Mucosa of stomach (tissue), 1 donor: ENCODE results near the gene PLCXD3.
"Not testable (repeated sequence)": the region's sequence is repeated elsewhere in the genome, so short reads cannot be mapped to it uniquely, and the experiment has no call there.

ENCODE experiments used
- H3K27me3 ChIP-seq: one replicate; pipeline ENCODE4 v1.7.0; 2013; ENCODE audit warnings: mild to moderate bottlenecking, low read length; ENCODE audit not compliant: control insufficient read depth, insufficient read depth
- H3K36me3 ChIP-seq: one replicate; pipeline ENCODE4 v1.7.0; 2013; ENCODE audit warnings: low read length; ENCODE audit not compliant: control insufficient read depth, insufficient read depth
- H3K4me1 ChIP-seq: one replicate; pipeline ENCODE4 v1.7.0; 2013; ENCODE audit warnings: mild to moderate bottlenecking, low read length; ENCODE audit not compliant: control insufficient read depth, insufficient read depth
- H3K4me3 ChIP-seq: one replicate; pipeline ENCODE4 v1.7.0; 2013; ENCODE audit warnings: low read length
- H3K9ac ChIP-seq: one replicate; pipeline ENCODE4 v1.7.0; 2013; ENCODE audit warnings: mild to moderate bottlenecking, low read length, moderate library complexity
- H3K9me3 ChIP-seq: one replicate; pipeline ENCODE4 v1.7.0; 2013; ENCODE audit warnings: mild to moderate bottlenecking, low read length, moderate library complexity; ENCODE audit not compliant: control insufficient read depth
- donor health status: Pancreatic carcinoma.

PLCXD3 gene

GRCh38 chr5:41482173-41482572 lies 28.2 kb downstream of the PLCXD3 start:
- Histone ChIP-seq H3K36me3 (no peaks in the 10 kb centered on the region), H3K4me1 (no peaks in the 10 kb centered on the region)

GRCh38 chr5:41471571-41472208 lies 38.7 kb downstream of the PLCXD3 start:
- not testable (repeated sequence) for H3K9ac ChIP-seq, H3K4me3 ChIP-seq, H3K27me3 ChIP-seq, H3K9me3 ChIP-seq, H3K4me1 ChIP-seq, H3K36me3 ChIP-seq

More at GRCh38 chr5:41482173-41482572, 28.2 kb downstream of the PLCXD3 start:
- H3K9me3 ChIP-seq: no peaks in the 10 kb centered on the region
- no peak overlapping the region for H3K9ac ChIP-seq
- H3K4me3 ChIP-seq: no peak overlapping the region
- no peaks in the 10 kb centered on the region for H3K27me3 ChIP-seq

DNA sequence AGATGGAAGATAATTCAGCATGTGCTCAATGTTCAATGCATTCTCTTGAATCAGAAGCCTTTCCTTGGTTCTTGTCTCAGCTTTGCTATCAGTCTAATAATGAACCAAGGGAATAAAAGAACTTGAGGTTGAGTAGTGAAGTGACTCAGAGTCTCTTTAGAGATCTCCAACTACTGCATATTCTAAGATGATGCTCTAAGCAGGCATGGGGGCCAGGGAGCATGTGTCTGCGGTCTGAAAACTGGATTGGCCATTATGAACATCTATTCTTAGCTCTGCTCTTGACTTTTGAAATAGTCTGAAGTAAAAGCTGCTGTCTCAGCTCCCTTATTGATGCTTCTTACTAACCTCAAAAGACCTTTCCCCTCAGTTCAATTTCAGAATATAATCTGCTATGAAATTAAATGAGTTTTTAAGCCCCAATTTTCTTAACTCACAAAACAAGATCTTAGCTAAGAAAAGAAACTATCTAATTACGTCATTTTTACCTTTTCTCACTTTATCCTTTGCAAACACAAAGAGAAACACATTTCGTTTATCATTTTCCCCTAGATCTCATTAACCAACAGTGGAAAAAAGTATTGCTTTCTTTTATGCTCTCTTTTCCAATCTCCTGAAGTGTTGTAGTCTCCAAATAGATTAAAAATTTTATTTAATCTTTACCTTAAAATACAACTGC lies 44.8 kb downstream of the PLCXD3 start:
- Histone ChIP-seq H3K36me3 (no peaks in the 10 kb centered on the region), H3K9me3 (no peaks in the 10 kb centered on the region), H3K4me1 (no peaks in the 10 kb centered on the region), H3K9ac (no peak overlapping the region), H3K4me3 (no peak overlapping the region), H3K27me3 (no peaks in the 10 kb centered on the region)

DNA sequence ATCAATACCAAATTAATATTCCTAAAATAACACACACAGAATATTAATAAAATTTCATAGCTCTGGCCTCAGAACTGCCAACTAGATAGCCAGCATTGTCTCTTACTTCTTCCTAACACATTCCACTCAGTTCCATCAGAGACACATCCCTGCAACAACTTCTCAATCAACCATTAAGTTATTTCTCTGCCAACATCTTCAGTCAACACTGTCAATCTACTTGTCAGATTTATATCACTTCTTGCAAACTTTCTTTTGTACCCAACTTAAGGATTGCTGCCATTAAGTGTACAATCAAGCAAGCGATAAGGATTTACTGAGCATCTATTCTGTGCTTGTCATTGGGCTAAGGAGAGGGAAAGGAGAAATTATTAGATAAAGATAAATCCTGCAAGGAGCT lies 50.8 kb downstream of the PLCXD3 start:
- H3K9ac ChIP-seq: no peak overlapping the region
- H3K4me3 ChIP-seq: no peak overlapping the region
- H3K9me3 ChIP-seq: no peaks in the 10 kb centered on the region
- no peaks in the 10 kb centered on the region for H3K4me1 ChIP-seq
- no peaks in the 10 kb centered on the region for H3K27me3 ChIP-seq
- no peaks in the 10 kb centered on the region for H3K36me3 ChIP-seq

GRCh38 chr5:41457094-41457493 lies 53.3 kb downstream of the PLCXD3 start:
- H3K4me1 ChIP-seq: no peaks in the 10 kb centered on the region
- H3K36me3 ChIP-seq: no peaks in the 10 kb centered on the region
- no peaks in the 10 kb centered on the region for H3K27me3 ChIP-seq
- H3K9me3 ChIP-seq: no peaks in the 10 kb centered on the region
- no peak overlapping the region for H3K9ac ChIP-seq
- no peak overlapping the region for H3K4me3 ChIP-seq

DNA sequence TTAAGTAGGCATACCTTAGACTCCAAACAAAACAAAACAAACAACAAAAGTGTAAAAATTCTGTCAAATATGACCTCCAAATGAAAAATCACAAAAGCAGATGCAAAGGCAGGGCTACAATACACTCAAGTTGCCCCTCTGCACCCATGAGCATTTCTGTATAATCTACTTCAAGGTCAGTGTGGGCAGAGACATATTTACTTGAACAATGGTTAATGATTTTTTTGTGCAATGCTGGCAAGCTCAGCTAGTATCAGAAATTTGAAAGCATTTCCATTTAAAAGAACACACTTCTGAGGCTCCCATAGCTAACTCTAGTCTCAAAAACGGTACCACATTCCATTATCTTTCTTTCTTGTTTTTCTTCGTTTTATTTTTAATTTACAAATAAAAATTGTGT lies 57.9 kb downstream of the PLCXD3 start:
- Histone ChIP-seq H3K4me3 (no peak overlapping the region), H3K36me3 (no peaks in the 10 kb centered on the region), H3K27me3 (no peaks in the 10 kb centered on the region), H3K9me3 (no peaks in the 10 kb centered on the region), H3K9ac (no peak overlapping the region), H3K4me1 (no peaks in the 10 kb centered on the region)

- H3K27me3 ChIP-seq: no peaks in the 10 kb centered on the region
- no peaks in the 10 kb centered on the region for H3K9me3 ChIP-seq
- H3K4me3 ChIP-seq: no peak overlapping the region
- no peaks in the 10 kb centered on the region for H3K36me3 ChIP-seq
- H3K9ac ChIP-seq: no peak overlapping the region
- H3K4me1 ChIP-seq: no peaks in the 10 kb centered on the region
These were observed 62.5 kb downstream of the PLCXD3 start for GRCh38 chr5:41447650-41448510.

DNA sequence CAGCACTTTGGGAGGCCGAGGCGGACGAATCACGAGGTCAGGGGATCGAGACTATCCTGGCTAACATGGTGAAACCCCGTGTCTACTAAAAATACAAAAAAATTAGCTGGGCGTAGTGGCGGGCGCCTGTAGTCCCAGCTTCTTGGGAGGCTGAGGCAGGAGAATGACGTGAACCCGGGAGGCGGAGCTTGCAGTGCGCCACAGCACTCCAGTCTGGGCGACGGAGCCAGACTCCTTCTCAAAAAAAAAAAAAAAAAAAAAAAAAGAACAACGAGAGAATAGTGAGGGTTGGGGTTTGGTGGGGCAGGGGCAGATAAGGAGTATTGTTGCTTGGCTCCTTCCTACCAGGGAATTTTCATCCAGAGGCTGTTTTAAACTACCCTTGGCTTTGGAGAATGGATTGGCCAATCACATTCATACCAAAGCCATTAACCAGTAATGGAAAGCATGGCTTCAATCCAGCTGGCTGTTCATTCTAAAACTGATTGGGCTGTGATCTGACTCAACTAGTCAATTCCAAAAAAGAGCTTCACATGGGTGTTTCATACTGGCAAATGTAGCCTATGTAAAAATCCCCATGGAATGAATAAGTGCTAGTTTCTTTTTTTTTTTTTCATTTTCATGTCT lies 64.4 kb downstream of the PLCXD3 start:
- Histone ChIP-seq H3K27me3 (no peaks in the 10 kb centered on the region), H3K36me3 (no peaks in the 10 kb centered on the region), H3K4me1 (no peaks in the 10 kb centered on the region), H3K4me3 (no peak overlapping the region), H3K9ac (no peak overlapping the region), H3K9me3 (no peaks in the 10 kb centered on the region)

DNA sequence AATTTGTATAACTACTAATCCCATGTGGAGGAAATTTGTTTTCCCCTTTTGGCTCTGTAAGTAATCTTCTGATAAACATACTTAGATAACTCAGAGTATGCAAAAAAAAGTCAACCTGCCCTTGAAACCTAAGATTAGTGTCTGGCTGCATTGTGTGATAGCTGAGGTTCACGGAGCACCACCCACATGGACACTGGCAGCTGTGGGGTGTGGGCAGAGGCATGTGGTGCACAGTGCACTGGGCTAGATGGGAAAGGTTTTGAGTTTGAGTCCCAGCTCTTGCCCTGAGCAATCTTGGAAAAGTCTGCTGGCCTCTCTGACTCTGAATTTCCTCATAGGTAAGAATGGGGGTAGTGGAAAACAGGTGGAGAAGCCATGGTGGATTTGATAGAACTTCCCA lies 75.1 kb downstream of the PLCXD3 start:
- Histone ChIP-seq H3K27me3 (no peaks in the 10 kb centered on the region), H3K36me3 (no peaks in the 10 kb centered on the region)

GRCh38 chr5:41433552-41434181 lies 76.7 kb downstream of the PLCXD3 start:
- Histone ChIP-seq H3K9me3 (no peaks in the 10 kb centered on the region), H3K9ac (no peak overlapping the region), H3K27me3 (no peaks in the 10 kb centered on the region), H3K36me3 (no peaks in the 10 kb centered on the region), H3K4me3 (no peak overlapping the region), H3K4me1 (no peaks in the 10 kb centered on the region)

More for the DNA sequence above, 75.1 kb downstream of the PLCXD3 start:
- Histone ChIP-seq H3K4me1 (no peaks in the 10 kb centered on the region), H3K4me3 (no peak overlapping the region), H3K9ac (no peak overlapping the region), H3K9me3 (no peaks in the 10 kb centered on the region)

DNA sequence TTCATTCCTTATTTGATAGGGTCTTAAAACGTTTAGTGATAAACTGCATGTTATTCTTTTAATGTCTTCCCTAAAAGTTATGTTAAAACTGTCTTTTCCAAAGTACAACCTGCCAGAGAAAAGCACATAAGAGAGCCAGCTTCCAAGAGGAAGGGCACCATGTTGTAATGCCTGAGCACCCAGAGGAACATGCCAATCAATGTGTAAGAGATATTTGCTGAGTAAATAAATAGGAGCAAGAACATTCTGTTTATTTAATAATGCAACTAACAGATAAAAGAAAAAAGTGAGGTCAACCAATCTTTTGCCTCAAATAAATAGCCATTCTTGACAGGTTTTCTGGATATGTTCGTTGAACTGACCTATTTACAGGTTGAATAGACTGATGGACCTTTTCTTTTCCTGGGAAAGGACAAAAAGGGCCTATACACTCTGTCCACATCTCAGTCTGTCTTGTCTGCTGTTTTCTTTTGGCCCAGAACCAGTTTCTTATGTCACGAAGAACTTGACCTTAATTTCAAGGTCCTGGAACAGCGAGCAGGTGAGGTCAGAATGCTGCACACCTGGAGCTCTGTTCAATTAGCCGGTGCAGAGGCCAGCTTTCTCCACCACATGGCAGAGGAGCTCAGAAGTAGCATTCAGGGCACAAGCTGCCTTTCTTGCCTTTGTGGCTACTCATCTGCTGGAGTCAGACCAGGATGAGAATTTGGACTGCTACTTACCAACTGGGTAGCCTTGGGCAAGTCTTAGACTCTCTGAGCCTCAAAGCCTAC lies 77.7 kb downstream of the PLCXD3 start:
- no peaks in the 10 kb centered on the region for H3K9me3 ChIP-seq
- H3K4me3 ChIP-seq: no peak overlapping the region
- peaks cover under 1% of the 10 kb centered on the region for H3K27me3 ChIP-seq
- no peaks in the 10 kb centered on the region for H3K36me3 ChIP-seq
- H3K9ac ChIP-seq: no peak overlapping the region
- H3K4me1 ChIP-seq: no peaks in the 10 kb centered on the region
